Fibroblast of pulmonary artery (primary cell): ENCODE measurements around the gene CBX6.

Experiments
- DNase-seq: peaks from one replicate; pipeline ENCODE4 v3.0.0-alpha.2; 2010; ENCODE audit warnings: low read depth
- H3K4me3 ChIP-seq: replicated peaks from 2 replicates; pipeline ENCODE4 v1.5.1; 2011; ENCODE audit warnings: low read depth, mild to moderate bottlenecking, control low read depth, low read length, moderate library complexity
- TF ChIP-seq, protein P1 (sequence below): IDR thresholded peaks from 2 replicates; pipeline ENCODE4 v1.5.1; 2011; ENCODE audit warnings: mild to moderate bottlenecking, control low read depth, low read length, inconsistent platforms; ENCODE audit errors: missing control alignments

The CBX6 gene

DNA sequence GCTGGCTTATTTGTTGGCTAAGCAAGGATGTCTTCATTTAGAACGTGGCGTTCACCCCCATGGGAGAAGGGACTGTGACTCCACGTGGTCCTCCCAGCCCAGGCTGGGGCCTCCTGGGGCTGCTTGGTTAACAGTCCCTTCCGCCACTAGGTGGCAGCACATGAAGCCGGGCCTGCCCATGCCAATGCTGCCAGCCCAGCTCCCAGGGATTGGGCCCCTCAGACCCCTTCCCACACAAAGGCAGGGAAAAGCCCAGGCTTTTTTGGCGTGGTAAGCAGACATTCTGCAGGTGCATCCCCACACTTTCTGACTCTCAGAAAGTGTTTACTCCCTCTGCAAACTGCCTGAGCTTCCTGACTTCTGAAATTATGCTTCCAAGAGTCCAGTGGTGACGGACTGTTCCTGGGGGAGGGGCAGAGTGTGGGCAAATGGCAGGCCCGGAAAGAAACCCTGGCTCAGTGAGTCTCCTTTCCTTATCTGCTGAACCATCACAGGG lies 3.1 kb downstream of the CBX6 start:
- TF ChIP-seq, protein P1, sequence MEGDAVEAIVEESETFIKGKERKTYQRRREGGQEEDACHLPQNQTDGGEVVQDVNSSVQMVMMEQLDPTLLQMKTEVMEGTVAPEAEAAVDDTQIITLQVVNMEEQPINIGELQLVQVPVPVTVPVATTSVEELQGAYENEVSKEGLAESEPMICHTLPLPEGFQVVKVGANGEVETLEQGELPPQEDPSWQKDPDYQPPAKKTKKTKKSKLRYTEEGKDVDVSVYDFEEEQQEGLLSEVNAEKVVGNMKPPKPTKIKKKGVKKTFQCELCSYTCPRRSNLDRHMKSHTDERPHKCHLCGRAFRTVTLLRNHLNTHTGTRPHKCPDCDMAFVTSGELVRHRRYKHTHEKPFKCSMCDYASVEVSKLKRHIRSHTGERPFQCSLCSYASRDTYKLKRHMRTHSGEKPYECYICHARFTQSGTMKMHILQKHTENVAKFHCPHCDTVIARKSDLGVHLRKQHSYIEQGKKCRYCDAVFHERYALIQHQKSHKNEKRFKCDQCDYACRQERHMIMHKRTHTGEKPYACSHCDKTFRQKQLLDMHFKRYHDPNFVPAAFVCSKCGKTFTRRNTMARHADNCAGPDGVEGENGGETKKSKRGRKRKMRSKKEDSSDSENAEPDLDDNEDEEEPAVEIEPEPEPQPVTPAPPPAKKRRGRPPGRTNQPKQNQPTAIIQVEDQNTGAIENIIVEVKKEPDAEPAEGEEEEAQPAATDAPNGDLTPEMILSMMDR, result peak; percentile 84
- no peak overlapping the region for H3K4me3 ChIP-seq
- DNase-seq, result peak; percentile 68

DNA sequence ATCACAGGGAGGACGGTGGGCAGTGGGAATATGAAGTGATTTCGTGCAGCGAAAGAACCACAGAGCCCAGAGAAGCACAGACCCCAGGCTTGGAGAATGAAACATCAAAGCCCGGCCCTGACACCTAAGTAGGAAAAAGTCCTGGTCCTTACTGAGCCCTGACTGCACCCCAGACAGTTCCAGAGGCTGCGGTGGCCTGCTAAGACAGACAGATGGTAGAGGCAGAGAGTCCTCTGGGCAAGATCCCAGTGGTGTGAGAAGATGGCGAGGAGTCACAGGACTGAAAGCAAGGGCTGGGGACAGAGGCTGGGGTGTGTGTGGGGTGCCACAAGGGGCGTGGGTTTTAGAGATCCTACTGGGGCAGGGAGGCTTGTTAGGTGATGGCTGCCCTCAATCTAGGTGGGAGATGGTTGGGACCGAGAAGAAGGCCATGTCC lies 3.7 kb downstream of the CBX6 start:
- TF ChIP-seq, protein P1, result no peak
- H3K4me3 ChIP-seq, result no peak overlapping the region
- no peak for DNase-seq

- no peak for DNase-seq
- no peak overlapping the region for H3K4me3 ChIP-seq
- TF ChIP-seq, protein P1, result no peak
Observed at GRCh38 chr22:38867471-38868285, 4.3 kb downstream of the CBX6 start.

GRCh38 chr22:38867124-38867455 lies 4.9 kb downstream of the CBX6 start:
- DNase-seq, result no peak
- TF ChIP-seq, protein P1, result no peak
- H3K4me3 ChIP-seq, result no peak overlapping the region

- H3K4me3 ChIP-seq, result no peak overlapping the region
- DNase-seq, result no peak
- TF ChIP-seq, protein P1, result no peak
Observed at GRCh38 chr22:38866399-38867123, 5.5 kb downstream of the CBX6 start.

GRCh38 chr22:38866024-38866398 lies 6.0 kb downstream of the CBX6 start:
- H3K4me3 ChIP-seq, result no peak overlapping the region
- TF ChIP-seq, protein P1, result no peak
- DNase-seq, result no peak
